AG10803 (cell line): ENCODE measurements around the gene ZBTB25.

Experiments used
- DNase-seq: peaks from one replicate; pipeline ENCODE4 v3.0.0; 2010; ENCODE audit warnings: low read depth
- H3K4me3 ChIP-seq: 2 replicates; pipeline ENCODE4 v1.5.1; 2011; ENCODE audit warnings: mild to moderate bottlenecking, low read length, control low read depth
- TF ChIP-seq, protein P1 (sequence below): conservative IDR thresholded peaks from 2 replicates; pipeline ENCODE4 v1.5.1; 2011; ENCODE audit warnings: mild to moderate bottlenecking, low read length, control low read depth, inconsistent platforms

ZBTB25 gene

DNA sequence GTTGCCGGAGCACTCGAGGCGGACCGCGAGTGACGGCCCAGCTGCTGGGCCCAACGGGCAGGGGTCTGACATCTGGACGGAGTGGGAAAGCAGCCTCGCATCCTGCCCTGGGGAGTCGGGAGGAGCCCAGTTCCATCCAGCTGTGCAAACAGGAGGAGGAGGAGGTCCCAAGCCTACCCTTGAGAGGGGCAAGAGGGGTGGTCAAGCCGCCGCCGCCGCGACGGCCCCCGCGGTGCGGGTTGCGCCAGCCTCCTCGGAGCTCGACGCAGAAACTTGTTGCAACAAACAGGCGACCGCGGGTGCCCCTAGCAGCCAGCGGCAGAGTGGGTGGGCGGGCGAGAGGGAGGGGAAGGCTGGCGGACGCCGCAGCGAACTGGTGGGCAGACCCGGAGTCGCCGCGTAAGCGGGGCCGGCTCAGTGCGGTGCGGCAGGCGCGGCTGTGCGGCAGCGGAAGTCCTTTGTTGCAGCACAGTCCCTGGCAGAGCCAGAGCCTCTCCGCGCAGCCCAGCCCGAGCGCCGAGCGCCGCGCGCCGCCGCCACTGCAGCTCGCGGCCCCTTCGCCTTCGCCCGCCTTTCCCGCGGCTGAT is 765 bp upstream of the ZBTB25 start, which contains the start of gene ZBTB1:
TSS of gene ZBTB1 (plus strand) at position 461 of the 587 bp plus-strand sequence. CDS start 16,735 bp downstream, outside the sequence.
- H3K4me3 ChIP-seq, result peak within 1 kb of the TSS; percentile 86
- DNase-seq, result peak; percentile 92
- TF ChIP-seq, protein P1, sequence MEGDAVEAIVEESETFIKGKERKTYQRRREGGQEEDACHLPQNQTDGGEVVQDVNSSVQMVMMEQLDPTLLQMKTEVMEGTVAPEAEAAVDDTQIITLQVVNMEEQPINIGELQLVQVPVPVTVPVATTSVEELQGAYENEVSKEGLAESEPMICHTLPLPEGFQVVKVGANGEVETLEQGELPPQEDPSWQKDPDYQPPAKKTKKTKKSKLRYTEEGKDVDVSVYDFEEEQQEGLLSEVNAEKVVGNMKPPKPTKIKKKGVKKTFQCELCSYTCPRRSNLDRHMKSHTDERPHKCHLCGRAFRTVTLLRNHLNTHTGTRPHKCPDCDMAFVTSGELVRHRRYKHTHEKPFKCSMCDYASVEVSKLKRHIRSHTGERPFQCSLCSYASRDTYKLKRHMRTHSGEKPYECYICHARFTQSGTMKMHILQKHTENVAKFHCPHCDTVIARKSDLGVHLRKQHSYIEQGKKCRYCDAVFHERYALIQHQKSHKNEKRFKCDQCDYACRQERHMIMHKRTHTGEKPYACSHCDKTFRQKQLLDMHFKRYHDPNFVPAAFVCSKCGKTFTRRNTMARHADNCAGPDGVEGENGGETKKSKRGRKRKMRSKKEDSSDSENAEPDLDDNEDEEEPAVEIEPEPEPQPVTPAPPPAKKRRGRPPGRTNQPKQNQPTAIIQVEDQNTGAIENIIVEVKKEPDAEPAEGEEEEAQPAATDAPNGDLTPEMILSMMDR, result no peak

GRCh38 chr14:64502887-64503433 is 678 bp downstream of the ZBTB25 start:
- peak; percentile 13 for DNase-seq
- TF ChIP-seq, protein P1, result no peak

GRCh38 chr14:64502456-64502855 is 1.2 kb downstream of the ZBTB25 start:
- H3K4me3 ChIP-seq, result peak overlapping the region; percentile 94
- DNase-seq, result no peak
- TF ChIP-seq, protein P1, result no peak

More at GRCh38 chr14:64502887-64503433, 678 bp downstream of the ZBTB25 start:
- H3K4me3 ChIP-seq, result peak overlapping the region; percentile 94

GRCh38 chr14:64501411-64502171 is 2.0 kb downstream of the ZBTB25 start:
- DNase-seq, result peak; percentile 83
- H3K4me3 ChIP-seq, result peak overlapping the region; percentile 94
- TF ChIP-seq, protein P1, result no peak; the same call in 1 of the 2 replicates

GRCh38 chr14:64500088-64500487 is 3.5 kb downstream of the ZBTB25 start:
- TF ChIP-seq, protein P1, result no peak
- DNase-seq, result peak; percentile 29
- H3K4me3 ChIP-seq, result no peak overlapping the region

GRCh38 chr14:64496764-64497163 is 6.9 kb downstream of the ZBTB25 start:
- H3K4me3 ChIP-seq, result no peak overlapping the region
- TF ChIP-seq, protein P1, result no peak
- DNase-seq, result no peak
